Activated naive CD4-positive, alpha-beta T cell treated with anti-CD3 and anti-CD28 coated beads, Interleukin-2, amount 50 U/mL, for 24 hours (primary cell): Measurements from ENCODE around the gene VPS54.

Source experiments
- H3K27ac Mint-ChIP-seq: one replicate; pipeline ENCODE4 v1.8.0; 2021; ENCODE audit warnings: mild to moderate bottlenecking, mixed read lengths
- H3K27me3 Mint-ChIP-seq: one replicate; pipeline ENCODE4 v1.8.0; 2021; ENCODE audit warnings: mixed read lengths
- H3K36me3 Mint-ChIP-seq: one replicate; pipeline ENCODE4 v1.8.0; 2021; ENCODE audit warnings: mixed read lengths
- H3K4me1 Mint-ChIP-seq: one replicate; pipeline ENCODE4 v1.8.0; 2021; ENCODE audit warnings: mixed read lengths
- H3K4me3 Mint-ChIP-seq: one replicate; pipeline ENCODE4 v1.8.0; 2021; ENCODE audit warnings: mild to moderate bottlenecking, mixed read lengths
- H3K9me3 Mint-ChIP-seq: one replicate; pipeline ENCODE4 v1.8.0; 2021; ENCODE audit warnings: mixed read lengths

VPS54 gene, protein sequence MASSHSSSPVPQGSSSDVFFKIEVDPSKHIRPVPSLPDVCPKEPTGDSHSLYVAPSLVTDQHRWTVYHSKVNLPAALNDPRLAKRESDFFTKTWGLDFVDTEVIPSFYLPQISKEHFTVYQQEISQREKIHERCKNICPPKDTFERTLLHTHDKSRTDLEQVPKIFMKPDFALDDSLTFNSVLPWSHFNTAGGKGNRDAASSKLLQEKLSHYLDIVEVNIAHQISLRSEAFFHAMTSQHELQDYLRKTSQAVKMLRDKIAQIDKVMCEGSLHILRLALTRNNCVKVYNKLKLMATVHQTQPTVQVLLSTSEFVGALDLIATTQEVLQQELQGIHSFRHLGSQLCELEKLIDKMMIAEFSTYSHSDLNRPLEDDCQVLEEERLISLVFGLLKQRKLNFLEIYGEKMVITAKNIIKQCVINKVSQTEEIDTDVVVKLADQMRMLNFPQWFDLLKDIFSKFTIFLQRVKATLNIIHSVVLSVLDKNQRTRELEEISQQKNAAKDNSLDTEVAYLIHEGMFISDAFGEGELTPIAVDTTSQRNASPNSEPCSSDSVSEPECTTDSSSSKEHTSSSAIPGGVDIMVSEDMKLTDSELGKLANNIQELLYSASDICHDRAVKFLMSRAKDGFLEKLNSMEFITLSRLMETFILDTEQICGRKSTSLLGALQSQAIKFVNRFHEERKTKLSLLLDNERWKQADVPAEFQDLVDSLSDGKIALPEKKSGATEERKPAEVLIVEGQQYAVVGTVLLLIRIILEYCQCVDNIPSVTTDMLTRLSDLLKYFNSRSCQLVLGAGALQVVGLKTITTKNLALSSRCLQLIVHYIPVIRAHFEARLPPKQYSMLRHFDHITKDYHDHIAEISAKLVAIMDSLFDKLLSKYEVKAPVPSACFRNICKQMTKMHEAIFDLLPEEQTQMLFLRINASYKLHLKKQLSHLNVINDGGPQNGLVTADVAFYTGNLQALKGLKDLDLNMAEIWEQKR

DNA sequence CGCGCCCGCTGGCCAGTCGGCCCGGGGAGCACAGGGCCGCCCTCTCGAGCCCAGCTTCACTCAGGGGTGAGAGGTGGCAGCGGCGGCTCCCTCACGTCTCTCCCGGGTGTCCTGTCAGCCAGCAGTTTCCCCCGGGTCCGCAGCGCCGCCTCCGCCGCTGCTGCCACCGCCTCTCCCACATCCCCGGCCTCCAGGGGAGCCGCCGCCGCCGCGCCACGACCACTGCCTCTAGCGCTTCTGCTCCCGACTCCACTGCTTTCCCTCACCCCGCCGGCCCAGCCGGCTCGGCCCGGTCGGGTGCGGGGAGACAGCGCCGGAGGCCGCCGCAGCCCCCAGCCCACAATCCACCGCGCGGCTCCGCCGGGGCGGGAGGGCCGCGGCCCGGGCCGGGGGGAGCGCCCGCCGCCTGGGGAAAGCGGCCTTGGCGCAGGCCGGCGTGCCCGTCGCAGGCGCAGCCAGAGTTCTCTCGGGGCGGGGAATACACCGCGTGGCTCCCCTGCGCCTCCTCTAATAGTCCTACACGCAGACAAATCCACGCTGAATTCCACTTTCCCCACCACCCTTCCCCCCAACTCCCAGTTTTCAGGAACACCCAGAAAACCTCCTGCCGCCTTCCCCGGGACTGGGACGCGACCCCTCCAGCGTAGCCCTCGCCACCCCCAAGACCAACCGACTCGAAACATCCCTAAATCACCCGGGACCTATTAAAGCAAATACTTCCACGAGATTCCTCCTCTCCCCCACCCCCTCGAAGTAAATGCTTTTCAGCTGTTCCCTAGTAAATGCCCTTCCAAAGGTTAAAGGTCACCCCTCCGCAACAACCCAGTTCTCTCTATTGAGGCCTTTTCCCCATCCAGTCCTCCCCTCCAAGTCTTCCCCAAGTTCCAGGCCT lies at the start of gene VPS54:
TSS of gene VPS54 (minus strand) at position 346 of the 892 bp plus-strand sequence. CDS start 35,429 bp downstream, outside the sequence.
- Mint-ChIP-seq H3K36me3 (peaks cover 7% of the 10 kb centered on the region), H3K27me3 (no peaks in the 10 kb centered on the region), H3K4me3 (peak within 1 kb of the TSS; percentile 100), H3K9me3 (no peaks in the 10 kb centered on the region), H3K4me1 (peaks cover 58% of the 10 kb centered on the region), H3K27ac (peak within 1 kb of the TSS; percentile 100)

DNA sequence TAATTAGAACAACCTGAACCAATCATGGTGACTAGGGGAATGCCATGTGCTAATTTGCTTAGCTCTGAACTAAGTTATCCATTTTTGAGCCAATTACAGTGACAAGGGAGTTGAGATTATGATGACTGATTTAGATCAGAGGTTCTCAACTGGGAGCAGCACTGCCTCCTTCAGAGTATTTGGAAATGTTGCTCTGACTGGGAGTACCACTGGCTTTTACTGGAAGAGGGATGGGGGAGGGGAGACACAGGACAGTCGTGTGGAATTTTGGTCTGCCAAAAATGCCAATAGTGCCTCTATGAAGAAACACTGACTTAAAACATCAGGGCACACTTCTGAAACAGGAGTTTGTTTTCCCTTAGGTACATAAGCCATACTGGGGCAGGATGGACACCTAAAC lies 48.1 kb upstream of the VPS54 start:
- Mint-ChIP-seq H3K9me3 (peaks cover 4% of the 10 kb centered on the region), H3K27ac (no peak overlapping the region), H3K36me3 (no peaks in the 10 kb centered on the region), H3K4me3 (no peak overlapping the region), H3K4me1 (peaks cover 35% of the 10 kb centered on the region), H3K27me3 (no peaks in the 10 kb centered on the region)

DNA sequence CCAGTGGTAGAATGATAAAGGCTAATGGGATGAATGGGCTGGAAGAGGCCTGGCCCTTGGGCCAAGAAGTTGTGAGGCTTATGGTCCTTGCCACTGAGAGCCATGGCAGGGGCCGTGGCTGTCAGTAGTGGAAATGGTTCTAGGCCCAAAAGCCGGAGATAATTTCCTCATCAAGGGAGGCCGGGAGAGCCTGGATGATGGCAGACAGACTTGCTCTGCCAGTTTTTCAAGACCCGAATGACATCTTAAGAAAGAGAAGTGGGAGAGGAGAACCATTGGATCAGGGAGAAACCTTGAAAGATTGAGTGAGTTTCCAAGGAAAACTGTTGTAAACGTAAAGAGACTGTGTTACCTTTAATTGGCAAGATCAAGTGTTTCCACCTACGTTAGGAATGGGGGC lies 46.3 kb upstream of the VPS54 start:
- Mint-ChIP-seq H3K27ac (peak overlapping the region; percentile 63), H3K4me3 (no peak overlapping the region), H3K4me1 (peaks cover 37% of the 10 kb centered on the region), H3K27me3 (no peaks in the 10 kb centered on the region), H3K36me3 (no peaks in the 10 kb centered on the region), H3K9me3 (peaks cover 4% of the 10 kb centered on the region)

DNA sequence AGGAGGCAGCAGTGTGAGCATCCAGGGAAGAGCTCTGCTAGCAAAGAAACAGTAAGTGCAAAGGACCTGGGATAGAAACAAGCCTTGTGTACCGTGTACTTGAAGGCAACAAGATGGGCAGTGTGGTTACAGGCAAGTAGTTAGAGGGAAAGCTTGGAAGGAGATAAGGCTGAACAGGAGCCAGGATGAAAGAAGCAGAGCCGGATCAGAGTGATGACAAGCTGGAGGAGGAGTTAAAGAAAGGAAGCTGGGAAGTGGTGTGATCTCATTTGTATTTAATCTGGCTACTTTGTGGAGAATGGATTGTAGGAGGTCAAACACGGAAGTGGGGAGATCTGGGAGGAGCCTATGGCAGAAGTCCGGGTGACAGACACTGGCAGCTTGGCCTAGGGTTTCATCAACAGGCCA lies 44.7 kb upstream of the VPS54 start:
- peak overlapping the region; percentile 26 for H3K4me3 Mint-ChIP-seq
- H3K36me3 Mint-ChIP-seq = no peaks in the 10 kb centered on the region
- peak overlapping the region; percentile 85 for H3K27ac Mint-ChIP-seq
- peaks cover 4% of the 10 kb centered on the region for H3K9me3 Mint-ChIP-seq
- H3K27me3 Mint-ChIP-seq = no peaks in the 10 kb centered on the region
- peaks cover 37% of the 10 kb centered on the region for H3K4me1 Mint-ChIP-seq

DNA sequence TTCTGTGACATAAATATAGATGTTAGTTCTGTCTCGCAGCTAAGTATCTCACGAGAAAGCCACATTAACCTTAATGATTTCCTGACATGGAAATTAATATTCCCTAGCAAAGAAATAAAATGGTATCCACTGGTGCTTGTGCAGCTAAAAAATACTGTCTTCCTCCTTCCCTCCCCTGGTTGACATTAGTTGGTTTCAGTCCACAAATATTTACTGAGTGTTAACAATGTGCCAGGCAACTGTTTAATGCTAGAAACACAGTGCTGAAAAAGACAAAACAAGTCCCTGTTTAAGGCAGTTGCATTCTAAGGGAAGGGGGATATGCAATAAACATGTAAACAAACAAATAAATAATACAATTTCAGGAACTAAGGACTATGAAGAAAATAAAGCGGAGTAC lies 44.2 kb upstream of the VPS54 start:
- Mint-ChIP-seq H3K4me3 (no peak overlapping the region), H3K27ac (peak overlapping the region; percentile 85), H3K4me1 (peaks cover 37% of the 10 kb centered on the region)

DNA sequence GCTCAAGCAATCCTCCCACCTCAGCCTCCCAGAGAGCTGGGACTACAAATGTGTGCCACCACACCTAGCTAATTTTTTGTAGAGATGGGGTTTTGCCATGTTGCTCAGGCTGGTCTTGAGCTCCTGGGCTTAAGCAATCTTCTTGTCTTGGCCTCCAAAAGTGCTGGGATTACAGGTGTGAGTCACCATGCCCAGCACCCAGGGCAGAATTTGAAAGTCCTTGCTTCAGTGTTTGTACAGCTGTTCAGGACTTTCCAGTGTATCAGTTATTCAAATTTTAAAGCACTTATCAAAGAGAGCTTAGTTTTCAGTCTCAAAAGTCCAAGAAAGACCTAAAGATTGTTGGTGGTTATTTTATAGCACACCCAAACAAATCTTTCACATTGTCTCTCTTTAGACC lies 43.6 kb upstream of the VPS54 start:
- peaks cover 37% of the 10 kb centered on the region for H3K4me1 Mint-ChIP-seq
- no peak overlapping the region for H3K4me3 Mint-ChIP-seq
- H3K27me3 Mint-ChIP-seq = no peaks in the 10 kb centered on the region
- H3K27ac Mint-ChIP-seq = peak overlapping the region; percentile 52
- peaks cover 4% of the 10 kb centered on the region for H3K9me3 Mint-ChIP-seq
- no peaks in the 10 kb centered on the region for H3K36me3 Mint-ChIP-seq

More for the DNA sequence above, 44.2 kb upstream of the VPS54 start:
- peaks cover 4% of the 10 kb centered on the region for H3K9me3 Mint-ChIP-seq
- no peaks in the 10 kb centered on the region for H3K27me3 Mint-ChIP-seq
- H3K36me3 Mint-ChIP-seq = no peaks in the 10 kb centered on the region

DNA sequence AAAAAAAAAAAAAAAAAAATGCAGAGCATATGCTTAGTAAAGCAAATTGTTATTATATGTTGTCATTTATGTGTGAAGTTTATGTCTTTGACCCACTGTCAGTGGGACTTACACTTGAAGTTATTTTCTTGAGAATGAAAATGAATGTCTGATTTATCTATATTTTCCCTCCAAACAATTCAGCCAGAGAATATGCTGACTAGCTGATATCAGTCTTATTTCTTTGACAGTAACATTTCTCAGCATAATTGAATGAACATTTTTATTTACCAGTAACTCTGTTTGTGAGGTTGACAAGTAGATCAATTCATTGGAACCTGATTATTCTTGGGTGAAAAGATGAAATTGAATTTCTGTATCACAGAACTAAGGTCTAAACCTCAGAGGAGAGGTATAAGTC lies 40.0 kb upstream of the VPS54 start:
- peaks cover 30% of the 10 kb centered on the region for H3K4me1 Mint-ChIP-seq
- H3K4me3 Mint-ChIP-seq = no peak overlapping the region
- no peaks in the 10 kb centered on the region for H3K9me3 Mint-ChIP-seq
- H3K27ac Mint-ChIP-seq = no peak overlapping the region
- no peaks in the 10 kb centered on the region for H3K27me3 Mint-ChIP-seq
- no peaks in the 10 kb centered on the region for H3K36me3 Mint-ChIP-seq

DNA sequence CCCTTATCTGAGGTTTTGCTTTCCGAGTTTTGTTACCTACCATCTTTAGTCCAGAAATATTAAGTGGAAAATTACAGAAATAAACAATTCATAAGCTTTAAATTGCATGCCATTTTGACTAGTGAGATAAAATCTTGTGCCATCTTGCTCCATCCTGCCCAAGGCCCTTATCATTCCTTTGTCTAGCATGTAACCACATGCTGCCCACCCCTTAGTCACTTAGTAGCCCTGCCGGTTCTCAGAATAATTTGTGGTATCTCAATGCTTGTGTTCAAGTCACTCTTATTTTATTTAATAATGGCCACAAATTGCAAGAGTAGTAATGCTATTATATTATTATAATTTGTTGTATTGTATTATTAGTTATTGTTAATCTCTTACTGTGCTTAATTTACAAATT lies 36.8 kb upstream of the VPS54 start:
- Mint-ChIP-seq H3K9me3 (no peaks in the 10 kb centered on the region), H3K27ac (no peak overlapping the region), H3K36me3 (no peaks in the 10 kb centered on the region), H3K4me3 (no peak overlapping the region), H3K4me1 (peaks cover 37% of the 10 kb centered on the region), H3K27me3 (no peaks in the 10 kb centered on the region)

DNA sequence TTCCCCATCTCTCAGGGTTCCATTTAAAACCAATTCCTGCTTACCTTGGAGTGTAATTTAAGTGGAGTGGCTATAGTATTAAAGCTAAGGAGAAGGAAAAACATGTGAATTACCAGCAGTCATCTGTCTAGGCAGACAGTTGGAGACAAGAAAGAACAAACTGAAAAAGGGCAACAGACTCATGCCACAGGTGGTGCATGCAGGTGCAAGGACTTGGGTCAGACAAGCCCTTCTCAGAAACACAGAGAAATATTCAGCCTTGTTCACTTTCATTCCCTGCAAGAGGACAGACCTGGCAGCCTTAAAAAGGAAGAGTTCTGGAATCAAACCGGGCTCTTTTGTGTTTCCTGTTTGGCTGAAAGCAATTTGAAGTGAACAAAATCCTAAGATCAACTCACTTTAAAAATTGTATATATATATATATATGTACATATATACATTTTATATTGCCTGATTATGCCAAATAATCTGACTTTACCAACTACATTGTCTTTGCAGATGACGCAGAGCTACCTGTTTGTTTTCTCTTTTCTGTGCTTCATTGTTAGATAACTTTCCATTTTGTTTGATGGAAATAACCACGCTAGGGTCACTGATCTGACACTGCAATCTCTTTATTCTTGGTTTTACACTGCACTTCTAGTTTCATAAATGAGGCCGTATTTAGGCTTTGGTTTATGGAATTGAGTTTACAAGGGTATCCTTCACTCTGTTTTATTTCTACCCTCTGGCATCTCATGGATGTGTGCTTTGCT lies 35.1 kb upstream of the VPS54 start:
- Mint-ChIP-seq H3K27ac (peak overlapping the region; percentile 75), H3K4me1 (peaks cover 45% of the 10 kb centered on the region), H3K4me3 (no peak overlapping the region), H3K9me3 (no peaks in the 10 kb centered on the region), H3K36me3 (no peaks in the 10 kb centered on the region), H3K27me3 (no peaks in the 10 kb centered on the region)

DNA sequence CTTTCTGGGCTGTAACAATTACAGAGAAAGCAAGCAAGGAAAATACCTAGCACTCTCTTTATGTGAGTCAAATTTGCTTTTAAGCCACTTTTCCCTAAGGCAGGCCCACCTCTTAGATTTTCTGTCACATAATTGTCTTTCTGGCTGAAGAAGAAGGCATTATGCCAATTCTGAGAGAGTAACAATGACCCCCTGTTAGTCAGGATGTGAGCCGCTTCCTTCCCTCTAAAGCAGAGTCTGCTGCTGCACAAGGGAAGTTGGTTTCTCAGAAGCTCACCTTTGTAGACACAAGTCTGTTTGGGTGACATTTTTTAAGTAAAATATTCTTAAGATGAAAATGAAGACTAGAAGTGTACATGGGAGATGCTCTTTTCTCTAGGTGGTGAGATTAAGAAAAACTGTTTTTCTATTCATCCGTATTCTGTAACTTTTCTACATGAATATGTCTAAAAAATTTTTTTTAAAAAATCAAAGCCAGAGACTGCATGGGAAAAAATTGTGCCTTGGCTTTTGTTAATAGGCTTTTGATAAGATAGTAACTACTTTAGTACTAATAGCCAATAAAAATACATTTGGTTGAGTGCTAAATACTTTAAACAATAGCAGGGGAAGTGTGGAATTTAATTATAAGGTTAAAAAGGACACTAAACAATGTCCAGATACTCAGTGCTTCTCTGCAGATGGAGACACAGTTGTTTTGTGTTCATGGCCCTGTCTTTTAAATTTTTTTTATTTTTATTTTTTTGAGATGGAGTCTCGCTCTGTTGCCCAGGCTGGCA lies 33.4 kb upstream of the VPS54 start:
- Mint-ChIP-seq H3K4me1 (peaks cover 47% of the 10 kb centered on the region), H3K27ac (peak overlapping the region; percentile 73), H3K27me3 (no peaks in the 10 kb centered on the region), H3K36me3 (no peaks in the 10 kb centered on the region), H3K4me3 (peak overlapping the region; percentile 24), H3K9me3 (no peaks in the 10 kb centered on the region)

DNA sequence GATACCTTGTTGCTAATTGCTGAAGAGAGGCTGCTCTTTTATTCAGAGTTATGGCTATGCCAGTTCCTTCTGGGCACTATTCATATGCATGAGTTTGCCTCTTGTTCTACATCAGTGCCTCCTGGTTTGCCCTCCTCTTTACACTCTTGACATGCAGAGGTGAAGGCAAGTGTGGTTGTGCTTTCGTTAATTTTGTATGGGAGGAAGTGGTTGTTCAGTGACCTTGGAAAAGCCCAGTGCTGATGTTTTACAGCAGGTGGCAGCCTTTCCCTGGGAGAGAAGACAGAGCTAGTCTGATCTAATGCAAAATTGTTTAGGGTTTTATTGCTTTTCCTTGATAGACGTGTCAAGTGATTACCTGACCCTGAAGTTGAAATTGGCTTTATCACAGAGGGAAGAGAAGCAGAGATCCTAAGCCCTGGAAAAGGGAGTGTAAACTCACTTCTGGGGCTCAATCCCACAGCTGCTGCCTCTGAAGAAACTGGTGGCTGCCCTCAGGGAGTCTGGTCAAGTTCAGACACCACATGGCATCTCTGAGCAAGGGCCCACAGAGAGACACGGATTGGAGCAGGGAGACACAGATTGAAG lies 30.5 kb upstream of the VPS54 start:
- Mint-ChIP-seq H3K9me3 (no peaks in the 10 kb centered on the region), H3K27me3 (no peaks in the 10 kb centered on the region), H3K4me1 (peaks cover 40% of the 10 kb centered on the region), H3K4me3 (peak overlapping the region; percentile 9), H3K27ac (peak overlapping the region; percentile 75), H3K36me3 (no peaks in the 10 kb centered on the region)

DNA sequence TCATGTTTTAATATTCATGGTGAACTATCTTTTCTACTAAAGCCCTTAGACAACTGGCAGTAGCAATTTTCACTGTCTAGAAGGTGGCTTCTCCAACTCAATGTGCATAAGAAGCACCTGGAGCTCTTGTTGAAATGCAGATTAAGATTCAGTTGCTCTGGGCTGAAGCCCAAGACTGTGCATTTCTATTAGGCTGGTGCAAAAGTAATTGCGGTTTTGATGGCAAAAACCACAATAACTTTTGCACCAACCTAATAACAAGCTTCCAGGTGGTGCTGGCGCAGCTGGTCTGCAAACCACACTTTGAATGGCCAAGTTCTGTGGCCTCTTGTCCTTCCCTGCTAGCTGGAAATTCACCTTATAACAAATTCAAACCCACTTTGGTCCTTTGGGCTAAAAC lies 26.7 kb upstream of the VPS54 start:
- no peaks in the 10 kb centered on the region for H3K9me3 Mint-ChIP-seq
- no peaks in the 10 kb centered on the region for H3K36me3 Mint-ChIP-seq
- no peak overlapping the region for H3K4me3 Mint-ChIP-seq

DNA sequence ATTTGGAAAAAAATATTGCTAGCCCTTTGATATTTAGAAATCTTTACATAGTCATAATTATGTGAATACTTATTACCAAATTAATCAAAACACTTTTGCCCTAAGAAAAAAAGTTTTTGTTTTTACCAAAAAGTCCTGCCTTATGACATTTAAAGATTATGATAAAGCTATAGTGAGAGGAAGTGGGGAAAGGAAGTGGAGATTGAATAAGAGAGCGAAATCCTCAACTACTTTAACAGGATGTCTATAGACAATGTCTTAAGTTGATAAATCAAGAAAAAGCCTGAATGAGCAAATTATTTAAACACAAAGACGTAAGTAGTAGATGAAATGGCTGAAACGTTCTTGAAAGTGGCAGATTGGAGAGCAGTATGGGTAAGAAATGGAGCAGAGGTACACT lies 20.9 kb upstream of the VPS54 start:
- H3K9me3 Mint-ChIP-seq = no peaks in the 10 kb centered on the region
- H3K27ac Mint-ChIP-seq = peak overlapping the region; percentile 71
- peak overlapping the region; percentile 64 for H3K4me3 Mint-ChIP-seq

More for the DNA sequence above, 26.7 kb upstream of the VPS54 start:
- H3K27me3 Mint-ChIP-seq = no peaks in the 10 kb centered on the region
- H3K4me1 Mint-ChIP-seq = peaks cover 10% of the 10 kb centered on the region
- H3K27ac Mint-ChIP-seq = no peak overlapping the region

More for the DNA sequence above, 20.9 kb upstream of the VPS54 start:
- Mint-ChIP-seq H3K4me1 (peaks cover 42% of the 10 kb centered on the region), H3K27me3 (no peaks in the 10 kb centered on the region), H3K36me3 (no peaks in the 10 kb centered on the region)
